HCT116 (cell line): Measurements from ENCODE around the gene SEC23A. TPM values are rescaled to one million over a fixed set of nuclear protein-coding genes. Genes with fewer than 3 reads are reported as not detected.
"Not testable (repeated sequence)": the region's sequence is repeated elsewhere in the genome, so short reads cannot be mapped to it uniquely, and the experiment has no call there.

Experiments
- ATAC-seq: fragments of 200-7000 bp; cut with Tn5 transposase; 2 replicates; pipeline ENCODE4 v1.9.1; 2020; ENCODE audit warnings: mild to moderate bottlenecking, moderate library complexity
- BruUV-seq: library from RNA; stranded (reverse); fragments of 400-500 nt; replicated peaks from 2 replicates; lab custom pipeline; 2021; lab: Mats Ljungman, UMichigan
- CTCF ChIA-PET: fragments of 300-600 bp; sonication (Branson Sonifier 250); formaldehyde crosslinking; loops from one replicate; lab custom pipeline; 2021; ENCODE audit warnings: antibody characterized with exemption; lab: Charles Lee
- POLR2A ChIA-PET: fragments of 300-600, 350-600 bp; sonication (Branson Sonifier 250); formaldehyde crosslinking; loops from one replicate; lab custom pipeline; 2021; ENCODE audit warnings: antibody characterized with exemption; lab: Charles Lee
- RAD21 ChIA-PET, 2 experiments: fragments of 300-600 bp; sonication (Branson Sonifier 250); formaldehyde crosslinking; loops; one replicate each; lab custom pipeline; 2023; ENCODE audit warnings: low total read pairs in 2 of 2; ENCODE audit not compliant: uncharacterized antibody in 2 of 2, unreplicated experiment in 2 of 2, low non-redundant PET in 1 of 2; lab: Charles Lee
- DNase-seq: peaks from one replicate; pipeline ENCODE4 v3.0.0-alpha.2; 2010; ENCODE audit warnings: low read depth, low spot score
- H2AFZ ChIP-seq: fragments of 200-600 bp; shearing (Covaris generic), sonication (generic); 2 replicates; pipeline ENCODE4 v1.6.1; 2017; ENCODE audit warnings: low read depth, mixed run types, mixed read lengths, antibody characterized with exemption, low read length; ENCODE audit not compliant: poor library complexity, severe bottlenecking
- H3K27ac ChIP-seq: 2 replicates; pipeline ENCODE4 v1.5.1; 2012; ENCODE audit warnings: low read depth, low read length
- H3K27me3 ChIP-seq: fragments of 200-600 bp; sonication (generic); 2 replicates; pipeline ENCODE4 v1.6.1; 2016; ENCODE audit warnings: mixed run types, low read length, mixed read lengths; ENCODE audit not compliant: insufficient read depth
- H3K36me3 ChIP-seq, 2 experiments: fragments of 200-500 bp in 1 of 2; fragments of 200-600 bp in 1 of 2; sonication (Bioruptor generic) in 1 of 2; sonication (generic) in 1 of 2; 2 replicates each; pipeline versions ENCODE4 v1.5.1 to v1.6.1; 2014 to 2016; ENCODE audit warnings: low read length in 2 of 2, inconsistent platforms in 1 of 2, mixed read lengths in 1 of 2, mixed run types in 1 of 2; ENCODE audit not compliant: insufficient read depth in 2 of 2, control insufficient read depth in 1 of 2
- H3K4me1 ChIP-seq, 2 experiments: fragments of 200-600 bp in 1 of 2; sonication (generic) in 1 of 2; 2 replicates each; pipeline versions ENCODE4 v1.5.1 to v1.6.1; 2012 to 2017; ENCODE audit warnings: low read length in 2 of 2, inconsistent platforms in 1 of 2, mild to moderate bottlenecking in 1 of 2, mixed read lengths in 1 of 2, mixed run types in 1 of 2, moderate library complexity in 1 of 2; ENCODE audit not compliant: insufficient read depth in 2 of 2, control insufficient read depth in 1 of 2
- H3K4me2 ChIP-seq: fragments of 200-600 bp; sonication (generic); 2 replicates; pipeline ENCODE4 v1.6.1; 2017; ENCODE audit warnings: mixed run types, low read length, mixed read lengths
- H3K4me3 ChIP-seq, 2 experiments: fragments of 200-600 bp in 1 of 2; sonication (generic) in 1 of 2; replicated peaks in 1 of 2; 2 replicates each; pipeline ENCODE4 v1.5.1; 2011 to 2016; ENCODE audit warnings: low read length in 2 of 2, control low read depth in 1 of 2, low read depth in 1 of 2, mild to moderate bottlenecking in 1 of 2, mixed read lengths in 1 of 2, mixed run types in 1 of 2
- H3K79me2 ChIP-seq: fragments of 200-600 bp; sonication (generic); 2 replicates; pipeline ENCODE4 v1.6.1; 2017; ENCODE audit warnings: mild to moderate bottlenecking, mixed run types, low read length, moderate library complexity, mixed read lengths; ENCODE audit not compliant: insufficient read depth
- H3K9ac ChIP-seq: fragments of 200-600 bp; sonication (generic); 2 replicates; pipeline ENCODE4 v1.6.1; 2016; ENCODE audit warnings: low read length, mixed read lengths
- H3K9me2 ChIP-seq: fragments of 200-600 bp; sonication (generic), shearing (Covaris generic); 2 replicates; pipeline ENCODE4 v1.6.1; 2017; ENCODE audit warnings: mixed run types, mild to moderate bottlenecking, moderate library complexity; ENCODE audit not compliant: insufficient read depth
- H3K9me3 ChIP-seq, 2 experiments: fragments of 200-500 bp in 1 of 2; fragments of 200-600 bp in 1 of 2; sonication (Bioruptor generic) in 1 of 2; sonication (generic) in 1 of 2; 2 replicates each; pipeline ENCODE4 v1.6.1; 2014 to 2017; ENCODE audit warnings: low read length in 2 of 2, mixed read lengths in 2 of 2, inconsistent platforms in 1 of 2, low read depth in 1 of 2, mild to moderate bottlenecking in 1 of 2, mixed run types in 1 of 2, moderate library complexity in 1 of 2; ENCODE audit not compliant: control insufficient read depth in 1 of 2, insufficient read depth in 1 of 2
- H4K20me1 ChIP-seq: fragments of 200-600 bp; sonication (generic), shearing (Covaris generic); 2 replicates; pipeline ENCODE4 v1.6.1; 2017; ENCODE audit warnings: mixed run types, mild to moderate bottlenecking, moderate library complexity; ENCODE audit not compliant: insufficient read depth
- EGR1 ChIP-seq: IDR thresholded peaks from 2 replicates; pipeline ENCODE4 v1.6.1; 2012; ENCODE audit warnings: low read depth
- intact Hi-C: fragments of 100-400 bp; cut with micrococcal nuclease; formaldehyde crosslinking; loops from 2 replicates; pipeline ENCODE4 v1.10.0; 2022
- total RNA-seq: library from RNA; stranded (reverse); gene quantifications from one replicate; pipeline ENCODE4 v1.2.1, GENCODE V29; 2021; ENCODE audit not compliant: unreplicated experiment

Gene SEC23A
- total RNA-seq, 1 experiment from 2014 or later = 81.7 TPM

DNA sequence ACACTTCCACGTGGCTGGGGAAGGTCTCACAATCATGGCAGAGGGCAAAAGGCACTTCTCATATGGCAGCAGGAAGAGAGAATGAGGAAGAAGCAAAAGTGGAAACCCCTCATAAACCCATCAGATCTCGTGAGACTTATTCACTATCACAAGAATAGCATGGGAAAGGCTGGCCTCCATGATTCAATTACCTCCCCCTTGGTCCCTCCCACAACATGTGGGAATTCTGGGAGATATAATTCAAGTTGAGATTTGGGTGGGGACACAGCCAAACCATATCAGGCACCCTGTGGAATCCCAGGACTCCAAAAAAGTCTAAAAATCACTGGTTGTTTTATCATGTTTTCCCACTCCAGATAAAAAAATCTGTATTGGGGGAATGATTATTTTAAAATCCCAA, 40.2 kb upstream of the SEC23A start:
- H3K27me3 ChIP-seq, H3K9ac ChIP-seq, POLR2A ChIA-PET, H3K9me2 ChIP-seq, H2AFZ ChIP-seq, H3K27ac ChIP-seq, H3K9me3 ChIP-seq, H3K4me2 ChIP-seq, RAD21 ChIA-PET, CTCF ChIA-PET, ATAC-seq, DNase-seq, H4K20me1 ChIP-seq, BruUV-seq, H3K79me2 ChIP-seq, H3K4me3 ChIP-seq, intact Hi-C loops, H3K4me1 ChIP-seq: not testable (repeated sequence)
- peaks cover 8 to 11% of the 10 kb centered on the region in 2 experiments; a peak in 1 of 4 replicates for H3K36me3 ChIP-seq

- H3K9me3 ChIP-seq, RAD21 ChIA-PET, H3K27ac ChIP-seq, POLR2A ChIA-PET, H3K4me2 ChIP-seq, H3K9ac ChIP-seq, H3K4me3 ChIP-seq, DNase-seq, CTCF ChIA-PET, H4K20me1 ChIP-seq, H3K4me1 ChIP-seq, BruUV-seq, H3K79me2 ChIP-seq, intact Hi-C loops, H3K9me2 ChIP-seq, H2AFZ ChIP-seq, H3K27me3 ChIP-seq, ATAC-seq: not testable (repeated sequence)
- H3K36me3 ChIP-seq = peaks cover 14 to 15% of the 10 kb centered on the region in 2 experiments; a peak in 2 of 4 replicates
Measured at GRCh38 chr14:39141623-39142022, 38.6 kb upstream of the SEC23A start.

GRCh38 chr14:39140170-39140569, 37.1 kb upstream of the SEC23A start:
- POLR2A ChIA-PET = no interaction called here

More at GRCh38 chr14:39140170-39140569, 37.1 kb upstream of the SEC23A start:
- CTCF ChIA-PET = no interaction called here
- Histone ChIP-seq H3K27me3 (no peaks in the 10 kb centered on the region), H3K4me3 (no peak overlapping the region), H3K9me2 (no peaks in the 10 kb centered on the region), H3K9me3 (no peaks in the 10 kb centered on the region; a peak in 1 of 4 replicates), H2AFZ (no peak overlapping the region), H3K27ac (no peak overlapping the region), H3K36me3 (peaks cover 14 to 20% of the 10 kb centered on the region in 2 experiments; a peak in 2 of 4 replicates), H3K9ac (no peak overlapping the region), H4K20me1 (no peaks in the 10 kb centered on the region), H3K79me2 (no peaks in the 10 kb centered on the region), H3K4me1 (no peaks in the 10 kb centered on the region), H3K4me2 (no peak overlapping the region)
- ATAC-seq (no peak), DNase-seq (no peak)
- no peak for TF ChIP-seq EGR1
- BruUV-seq = no TSS peak
- intact Hi-C loops = no loop called here
- RAD21 ChIA-PET = interaction anchor here in 1 of 2 experiments (0.6 to 0.9 kb wide), 2 partner anchors 35 to 203 kb away, joined by 3 read pairs; no protein-coding TSS in a partner anchor
